Measurements from ENCODE around the gene TRIM38. TPM values are rescaled to one million over a fixed set of nuclear protein-coding genes. Genes with fewer than 3 reads are reported as not detected.

Gene TRIM38
- total RNA-seq, 1 experiment from 2014 or later: 17.0 TPM

DNA sequence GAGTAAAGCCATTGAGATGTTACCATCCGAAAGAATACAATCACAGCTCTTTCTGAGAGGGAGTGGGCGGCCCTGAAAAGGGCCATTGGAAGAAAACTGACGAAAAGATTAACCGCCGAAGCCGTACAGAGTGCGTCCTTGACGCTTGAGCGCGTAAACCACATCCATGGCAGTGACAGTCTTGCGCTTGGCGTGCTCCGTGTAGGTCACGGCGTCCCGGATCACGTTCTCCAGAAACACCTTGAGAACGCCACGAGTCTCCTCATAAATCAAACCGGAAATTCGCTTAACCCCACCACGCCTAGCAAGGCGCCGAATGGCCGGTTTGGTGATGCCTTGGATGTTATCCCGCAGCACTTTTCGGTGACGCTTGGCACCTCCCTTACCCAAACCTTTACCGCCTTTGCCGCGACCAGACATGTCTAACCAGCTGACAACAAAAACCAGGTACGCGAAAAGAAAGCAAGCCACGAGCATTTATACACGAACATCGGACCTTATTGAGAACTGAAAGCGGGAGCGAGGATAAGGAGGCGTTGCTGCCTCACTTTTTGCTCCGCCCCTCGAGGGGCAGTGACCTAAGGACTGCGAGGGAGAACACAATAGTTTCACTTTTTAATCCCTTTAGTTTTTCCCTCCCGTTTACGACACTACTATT is 64.4 kb downstream of the TRIM38 start:
- Histone ChIP-seq H4K20me1 (ENCODE audit: insufficient read depth, low read depth, low read length) (no peaks in the 10 kb centered on the region), H3K27me3 (ENCODE audit: low read length) (no peaks in the 10 kb centered on the region), H3K9me2 (replicated peaks; ENCODE audit: insufficient read depth, low read length) (no peaks in the 10 kb centered on the region), H3K9ac (ENCODE audit: low read length) (peak overlapping the region; percentile 71), H3K9me3 (ENCODE audit: low read length) (no peaks in the 10 kb centered on the region), H3K4me3 (ENCODE audit: low read length) (peak overlapping the region; percentile 70), H3K4me2 (ENCODE audit: low read depth, low read length, poor library complexity, severe bottlenecking) (peak overlapping the region; percentile 88), H3K79me2 (ENCODE audit: low read length) (no peaks in the 10 kb centered on the region), H3K36me3 (ENCODE audit: insufficient read depth, low read length) (no peaks in the 10 kb centered on the region), H3K27ac (ENCODE audit: low read length) (peak overlapping the region; percentile 82), H3K4me1 (ENCODE audit: low read length) (peaks cover 54% of the 10 kb centered on the region), H2AFZ (ENCODE audit: low read length) (peak overlapping the region; percentile 85)
- DNase-seq: peak; percentile 97

GRCh38 chr6:26027491-26028211 is 65.0 kb downstream of the TRIM38 start:
- Histone ChIP-seq H3K9me2 (replicated peaks; ENCODE audit: insufficient read depth, low read length) (no peaks in the 10 kb centered on the region), H3K36me3 (ENCODE audit: insufficient read depth, low read length) (no peaks in the 10 kb centered on the region), H3K4me1 (ENCODE audit: low read length) (peaks cover 53% of the 10 kb centered on the region), H3K9ac (ENCODE audit: low read length) (peak overlapping the region; percentile 71), H3K27ac (ENCODE audit: low read length) (peak overlapping the region; percentile 82), H3K4me2 (ENCODE audit: low read depth, low read length, poor library complexity, severe bottlenecking) (peak overlapping the region; percentile 88), H2AFZ (ENCODE audit: low read length) (peak overlapping the region; percentile 85), H3K79me2 (ENCODE audit: low read length) (no peaks in the 10 kb centered on the region), H3K4me3 (ENCODE audit: low read length) (peak overlapping the region; percentile 70), H3K9me3 (ENCODE audit: low read length) (no peaks in the 10 kb centered on the region), H3K27me3 (ENCODE audit: low read length) (no peaks in the 10 kb centered on the region), H4K20me1 (ENCODE audit: insufficient read depth, low read depth, low read length) (no peaks in the 10 kb centered on the region)
- DNase-seq: no peak

DNA sequence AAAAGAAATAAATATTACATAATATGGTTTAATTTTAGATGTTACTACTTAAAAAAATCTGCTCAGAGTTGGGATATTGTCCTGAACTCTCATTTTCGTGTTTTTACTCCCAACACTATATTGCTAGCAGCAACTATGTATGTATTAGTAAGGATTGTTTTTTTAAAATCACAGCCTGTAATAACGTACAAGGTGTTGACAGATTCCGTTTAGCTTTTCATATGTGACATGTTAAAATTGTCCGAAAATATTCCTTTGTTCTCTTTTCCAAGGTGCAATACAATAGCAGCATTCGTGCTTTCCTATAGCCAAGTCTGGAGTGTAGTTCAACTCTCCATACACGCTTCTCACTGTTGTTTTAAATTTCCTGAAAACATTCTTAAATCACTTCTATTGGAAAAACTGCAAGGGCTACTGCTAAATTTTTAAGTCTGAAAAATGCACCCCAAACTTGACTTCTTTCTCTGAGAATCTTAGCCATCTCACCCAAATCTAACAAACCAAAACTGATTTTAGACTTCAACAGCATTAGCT is 65.7 kb downstream of the TRIM38 start:
- H3K9ac ChIP-seq (ENCODE audit: low read length): peak overlapping the region; percentile 71; the same call in 1 of the 2 replicates
- no peaks in the 10 kb centered on the region for H3K36me3 ChIP-seq (ENCODE audit: insufficient read depth, low read length)
- no peaks in the 10 kb centered on the region for H3K79me2 ChIP-seq (ENCODE audit: low read length)
- H3K9me2 ChIP-seq (replicated peaks; ENCODE audit: insufficient read depth, low read length): no peaks in the 10 kb centered on the region
- H3K4me2 ChIP-seq (ENCODE audit: low read depth, low read length, poor library complexity, severe bottlenecking): peak overlapping the region; percentile 88
- H2AFZ ChIP-seq (ENCODE audit: low read length): no peak overlapping the region
- no peak overlapping the region for H3K4me3 ChIP-seq (ENCODE audit: low read length)
- H3K9me3 ChIP-seq (ENCODE audit: low read length): no peaks in the 10 kb centered on the region
- no peaks in the 10 kb centered on the region for H4K20me1 ChIP-seq (ENCODE audit: insufficient read depth, low read depth, low read length)
- H3K4me1 ChIP-seq (ENCODE audit: low read length): peaks cover 56% of the 10 kb centered on the region
- DNase-seq: no peak
- peak overlapping the region; percentile 82 for H3K27ac ChIP-seq (ENCODE audit: low read length)
- H3K27me3 ChIP-seq (ENCODE audit: low read length): no peaks in the 10 kb centered on the region

DNA sequence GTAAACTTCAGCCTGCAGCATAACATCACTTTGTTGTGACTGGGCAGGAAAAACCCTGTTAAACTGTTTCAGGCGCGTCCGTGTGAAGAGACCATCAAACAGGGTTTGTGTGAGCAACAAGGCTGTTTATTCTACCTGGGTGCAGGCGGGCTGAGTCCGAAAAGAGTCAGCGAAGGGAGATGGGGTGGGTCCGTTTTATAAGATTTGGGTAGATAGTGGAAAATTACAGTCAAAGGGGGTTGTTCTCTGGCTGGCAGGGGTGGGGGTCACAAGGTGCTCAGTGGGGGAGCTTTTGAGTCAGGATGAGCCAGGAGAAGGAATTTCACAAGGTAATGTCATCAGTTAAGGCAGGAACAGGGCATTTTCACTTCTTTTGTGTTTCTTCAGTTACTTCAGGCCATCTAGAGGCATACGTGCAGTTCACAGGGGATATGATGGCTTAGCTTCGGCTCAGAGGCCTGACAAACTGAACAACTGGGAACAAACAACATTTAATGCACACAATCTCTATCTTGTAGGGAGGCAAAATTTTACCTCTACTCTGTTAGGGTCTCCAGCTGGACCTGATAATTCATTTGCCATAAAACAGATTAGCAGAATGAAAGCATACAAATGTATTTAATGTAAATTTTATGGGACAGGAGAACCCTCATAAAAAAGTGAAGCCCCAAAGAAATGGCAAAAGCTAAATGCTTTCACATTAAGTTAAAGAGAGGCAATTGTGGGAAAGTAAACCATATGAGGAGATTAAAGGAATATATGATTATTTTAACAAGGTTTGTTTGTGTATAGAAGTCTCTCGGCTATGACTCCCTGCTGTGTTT is 66.4 kb downstream of the TRIM38 start:
- no peak overlapping the region for H3K9ac ChIP-seq (ENCODE audit: low read length)
- no peaks in the 10 kb centered on the region for H3K9me3 ChIP-seq (ENCODE audit: low read length)
- no peaks in the 10 kb centered on the region for H4K20me1 ChIP-seq (ENCODE audit: insufficient read depth, low read depth, low read length)
- H3K27me3 ChIP-seq (ENCODE audit: low read length): no peaks in the 10 kb centered on the region
- no peaks in the 10 kb centered on the region for H3K79me2 ChIP-seq (ENCODE audit: low read length)
- peak overlapping the region; percentile 6; the same call in 1 of the 2 replicates for H3K27ac ChIP-seq (ENCODE audit: low read length)
- no peak overlapping the region for H3K4me3 ChIP-seq (ENCODE audit: low read length)
- no peak overlapping the region for H3K4me2 ChIP-seq (ENCODE audit: low read depth, low read length, poor library complexity, severe bottlenecking)
- H3K36me3 ChIP-seq (ENCODE audit: insufficient read depth, low read length): no peaks in the 10 kb centered on the region
- H3K9me2 ChIP-seq (replicated peaks; ENCODE audit: insufficient read depth, low read length): no peaks in the 10 kb centered on the region
- H2AFZ ChIP-seq (ENCODE audit: low read length): no peak overlapping the region
- no peak for DNase-seq
- peaks cover 62% of the 10 kb centered on the region for H3K4me1 ChIP-seq (ENCODE audit: low read length)

- no peak for DNase-seq
- Histone ChIP-seq H3K9ac (ENCODE audit: low read length) (no peak overlapping the region), H3K4me2 (ENCODE audit: low read depth, low read length, poor library complexity, severe bottlenecking) (no peak overlapping the region), H3K36me3 (ENCODE audit: insufficient read depth, low read length) (no peaks in the 10 kb centered on the region), H4K20me1 (ENCODE audit: insufficient read depth, low read depth, low read length) (no peaks in the 10 kb centered on the region), H3K4me3 (ENCODE audit: low read length) (no peak overlapping the region), H3K79me2 (ENCODE audit: low read length) (no peaks in the 10 kb centered on the region), H3K27ac (ENCODE audit: low read length) (peak overlapping the region; percentile 6; the same call in 1 of the 2 replicates), H2AFZ (ENCODE audit: low read length) (no peak overlapping the region), H3K4me1 (ENCODE audit: low read length) (peaks cover 62% of the 10 kb centered on the region), H3K27me3 (ENCODE audit: low read length) (no peaks in the 10 kb centered on the region), H3K9me3 (ENCODE audit: low read length) (no peaks in the 10 kb centered on the region), H3K9me2 (replicated peaks; ENCODE audit: insufficient read depth, low read length) (no peaks in the 10 kb centered on the region)
Observed at GRCh38 chr6:26029570-26029856, 66.9 kb downstream of the TRIM38 start.

- DNase-seq: no peak
- Histone ChIP-seq H3K4me3 (ENCODE audit: low read length) (no peak overlapping the region), H2AFZ (ENCODE audit: low read length) (no peak overlapping the region), H4K20me1 (ENCODE audit: insufficient read depth, low read depth, low read length) (no peaks in the 10 kb centered on the region), H3K79me2 (ENCODE audit: low read length) (no peaks in the 10 kb centered on the region), H3K27ac (ENCODE audit: low read length) (peak overlapping the region; percentile 6), H3K4me1 (ENCODE audit: low read length) (peaks cover 62% of the 10 kb centered on the region), H3K36me3 (ENCODE audit: insufficient read depth, low read length) (no peaks in the 10 kb centered on the region), H3K27me3 (ENCODE audit: low read length) (no peaks in the 10 kb centered on the region), H3K4me2 (ENCODE audit: low read depth, low read length, poor library complexity, severe bottlenecking) (no peak overlapping the region), H3K9me3 (ENCODE audit: low read length) (no peaks in the 10 kb centered on the region), H3K9me2 (replicated peaks; ENCODE audit: insufficient read depth, low read length) (no peaks in the 10 kb centered on the region), H3K9ac (ENCODE audit: low read length) (no peak overlapping the region)
Observed at GRCh38 chr6:26029857-26030653, 67.5 kb downstream of the TRIM38 start.

GRCh38 chr6:26030716-26031115 is 68.1 kb downstream of the TRIM38 start:
- no peaks in the 10 kb centered on the region for H3K9me2 ChIP-seq (replicated peaks; ENCODE audit: insufficient read depth, low read length)
- H3K4me1 ChIP-seq (ENCODE audit: low read length): peaks cover 61% of the 10 kb centered on the region
- peak overlapping the region; percentile 97 for H3K4me2 ChIP-seq (ENCODE audit: low read depth, low read length, poor library complexity, severe bottlenecking)
- peak overlapping the region; percentile 87; the same call in 1 of the 2 replicates for H3K27ac ChIP-seq (ENCODE audit: low read length)
- no peaks in the 10 kb centered on the region for H3K79me2 ChIP-seq (ENCODE audit: low read length)
- H3K36me3 ChIP-seq (ENCODE audit: insufficient read depth, low read length): no peaks in the 10 kb centered on the region
- H3K9ac ChIP-seq (ENCODE audit: low read length): no peak overlapping the region
- no peak overlapping the region for H2AFZ ChIP-seq (ENCODE audit: low read length)
- no peaks in the 10 kb centered on the region for H4K20me1 ChIP-seq (ENCODE audit: insufficient read depth, low read depth, low read length)
- peak overlapping the region; percentile 43; the same call in 1 of the 2 replicates for H3K4me3 ChIP-seq (ENCODE audit: low read length)
- no peaks in the 10 kb centered on the region for H3K9me3 ChIP-seq (ENCODE audit: low read length)
- peak; percentile 67 for DNase-seq
- no peaks in the 10 kb centered on the region for H3K27me3 ChIP-seq (ENCODE audit: low read length)
